Loucy (cell line): Measurements from ENCODE around the gene NOCT.

ENCODE experiments used
- H2AFZ ChIP-seq: fragments of 200-600 bp; sonication (generic); 2 replicates; pipeline ENCODE4 v1.6.0; 2016; ENCODE audit warnings: antibody characterized with exemption, mild to moderate bottlenecking, low read length, moderate library complexity
- H3F3A ChIP-seq: fragments of 200-600 bp; 2 replicates; pipeline ENCODE4 v1.6.0; 2016; ENCODE audit warnings: antibody characterized with exemption, low read depth, mild to moderate bottlenecking
- H3K27me3 ChIP-seq: fragments of 200-600 bp; sonication (generic); 2 replicates; pipeline ENCODE4 v1.6.1; 2014; ENCODE audit warnings: low read length, mild to moderate bottlenecking; ENCODE audit not compliant: insufficient read depth, poor library complexity, severe bottlenecking
- H3K36me3 ChIP-seq: fragments of 200-600 bp; sonication (generic); 2 replicates; pipeline ENCODE4 v1.6.1; 2016; ENCODE audit warnings: low read length; ENCODE audit not compliant: insufficient read depth
- H3K4me1 ChIP-seq: fragments of 200-600 bp; sonication (generic); 2 replicates; pipeline ENCODE4 v1.5.1; 2014; ENCODE audit warnings: low read length, mild to moderate bottlenecking; ENCODE audit not compliant: insufficient read depth, poor library complexity, severe bottlenecking
- H3K4me2 ChIP-seq: fragments of 200-600 bp; sonication (generic); 2 replicates; pipeline ENCODE4 v1.6.0; 2014; ENCODE audit warnings: antibody characterized with exemption, low read length, low read depth, mild to moderate bottlenecking; ENCODE audit not compliant: poor library complexity, severe bottlenecking
- H3K4me3 ChIP-seq: fragments of 200-600 bp; sonication (generic); 2 replicates; pipeline ENCODE4 v1.5.1; 2014; ENCODE audit warnings: low read length, mild to moderate bottlenecking, mixed read lengths; ENCODE audit not compliant: poor library complexity, severe bottlenecking
- H3K79me2 ChIP-seq: fragments of 200-600 bp; sonication (generic); 2 replicates; pipeline ENCODE4 v1.6.1; 2014; ENCODE audit warnings: low read length; ENCODE audit not compliant: insufficient read depth
- H3K9ac ChIP-seq: fragments of 200-600 bp; sonication (generic); 2 replicates; pipeline ENCODE4 v1.6.0; 2014; ENCODE audit warnings: mild to moderate bottlenecking, low read depth, low read length, moderate library complexity; ENCODE audit not compliant: poor library complexity, severe bottlenecking
- H3K9me2 ChIP-seq: fragments of 200-600 bp; sonication (generic); replicated peaks from 2 replicates; pipeline ENCODE4 v1.6.1; 2016; ENCODE audit warnings: low read depth, low read length, mixed read lengths
- H3K9me3 ChIP-seq: fragments of 200-600 bp; sonication (generic); 2 replicates; pipeline ENCODE4 v1.6.1; 2014; ENCODE audit warnings: mild to moderate bottlenecking, antibody characterized with exemption, low read length, low read depth; ENCODE audit not compliant: insufficient read depth
- H4K20me1 ChIP-seq: fragments of 200-600 bp; sonication (generic); 2 replicates; pipeline ENCODE4 v1.6.0; 2014; ENCODE audit warnings: antibody characterized with exemption, low read length, mild to moderate bottlenecking; ENCODE audit not compliant: insufficient read depth, poor library complexity, severe bottlenecking
- EZH2phosphoT487 ChIP-seq: fragments of 200-600 bp; IDR thresholded peaks from 2 replicates; pipeline ENCODE4 v1.6.1; 2018; ENCODE audit warnings: antibody characterized with exemption, mild to moderate bottlenecking, moderate library complexity, borderline replicate concordance
- TF ChIP-seq, protein P1 (sequence below): fragments of 200-600 bp; sonication (generic); conservative IDR thresholded peaks from 2 replicates; pipeline ENCODE4 v1.5.1; 2014; ENCODE audit warnings: mild to moderate bottlenecking, antibody characterized with exemption, low read length

Gene NOCT

DNA sequence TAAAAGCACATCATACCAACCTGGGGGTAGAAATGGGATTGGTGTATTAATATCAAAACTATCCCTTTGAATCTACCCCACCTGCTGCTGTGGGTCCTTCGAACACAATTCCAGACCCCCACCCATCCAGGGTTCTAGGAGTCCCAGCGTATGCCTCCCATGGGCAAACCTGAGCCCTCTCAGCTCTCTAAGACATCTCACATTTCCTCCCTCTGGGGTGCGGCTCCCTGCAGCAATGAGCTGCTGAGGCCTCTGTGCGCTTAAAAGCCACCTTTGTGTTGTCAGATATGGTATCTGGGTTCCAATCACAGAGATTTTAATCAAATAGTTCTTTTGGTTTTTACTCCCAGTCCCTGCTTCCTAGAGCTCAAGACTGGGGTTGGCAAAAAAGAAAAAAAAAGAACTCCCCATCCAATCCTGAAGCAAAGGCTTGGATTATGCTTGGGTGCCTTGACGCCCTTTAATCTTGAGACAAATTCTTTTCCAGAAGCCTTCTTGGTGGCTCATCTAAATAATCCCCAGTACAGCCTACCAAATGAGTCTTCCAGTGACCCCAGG lies 37.5 kb upstream of the NOCT start:
- Histone ChIP-seq H2AFZ (no peak overlapping the region), H3K4me2 (no peak overlapping the region), H3K4me3 (no peak overlapping the region), H3K9me3 (no peaks in the 10 kb centered on the region), H3K36me3 (no peaks in the 10 kb centered on the region), H3K27me3 (no peaks in the 10 kb centered on the region), H3K4me1 (no peaks in the 10 kb centered on the region), H3K9ac (no peak overlapping the region), H3K79me2 (no peaks in the 10 kb centered on the region), H3K9me2 (no peaks in the 10 kb centered on the region), H4K20me1 (no peaks in the 10 kb centered on the region), H3F3A (no peaks in the 10 kb centered on the region)
- TF ChIP-seq, protein P1, sequence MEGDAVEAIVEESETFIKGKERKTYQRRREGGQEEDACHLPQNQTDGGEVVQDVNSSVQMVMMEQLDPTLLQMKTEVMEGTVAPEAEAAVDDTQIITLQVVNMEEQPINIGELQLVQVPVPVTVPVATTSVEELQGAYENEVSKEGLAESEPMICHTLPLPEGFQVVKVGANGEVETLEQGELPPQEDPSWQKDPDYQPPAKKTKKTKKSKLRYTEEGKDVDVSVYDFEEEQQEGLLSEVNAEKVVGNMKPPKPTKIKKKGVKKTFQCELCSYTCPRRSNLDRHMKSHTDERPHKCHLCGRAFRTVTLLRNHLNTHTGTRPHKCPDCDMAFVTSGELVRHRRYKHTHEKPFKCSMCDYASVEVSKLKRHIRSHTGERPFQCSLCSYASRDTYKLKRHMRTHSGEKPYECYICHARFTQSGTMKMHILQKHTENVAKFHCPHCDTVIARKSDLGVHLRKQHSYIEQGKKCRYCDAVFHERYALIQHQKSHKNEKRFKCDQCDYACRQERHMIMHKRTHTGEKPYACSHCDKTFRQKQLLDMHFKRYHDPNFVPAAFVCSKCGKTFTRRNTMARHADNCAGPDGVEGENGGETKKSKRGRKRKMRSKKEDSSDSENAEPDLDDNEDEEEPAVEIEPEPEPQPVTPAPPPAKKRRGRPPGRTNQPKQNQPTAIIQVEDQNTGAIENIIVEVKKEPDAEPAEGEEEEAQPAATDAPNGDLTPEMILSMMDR: no peak
- no peak for TF ChIP-seq EZH2phosphoT487

DNA sequence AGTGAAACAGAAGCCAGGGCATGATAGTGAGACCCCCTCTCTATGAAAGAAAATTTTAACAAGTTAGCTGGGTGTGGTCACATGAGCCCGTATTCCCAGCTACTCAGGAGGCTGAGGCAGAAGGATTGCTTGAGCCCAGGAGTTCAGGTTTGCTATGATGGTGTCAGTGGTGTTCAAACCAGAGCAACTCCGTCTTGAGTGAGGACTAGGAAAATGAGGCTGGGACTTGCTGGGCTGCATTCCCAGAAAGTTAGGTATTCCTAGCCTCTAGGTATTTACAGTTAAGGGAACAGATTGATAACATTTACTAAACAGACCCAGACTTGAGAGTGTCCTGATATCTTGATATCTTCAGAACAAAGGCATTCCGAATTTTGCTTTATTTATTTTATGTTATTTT lies 37.0 kb upstream of the NOCT start:
- Histone ChIP-seq H3K9ac (no peak overlapping the region), H2AFZ (no peak overlapping the region), H3K4me2 (no peak overlapping the region), H3F3A (no peaks in the 10 kb centered on the region), H3K9me2 (no peaks in the 10 kb centered on the region), H3K27me3 (no peaks in the 10 kb centered on the region), H3K4me3 (no peak overlapping the region), H3K36me3 (no peaks in the 10 kb centered on the region), H3K9me3 (no peaks in the 10 kb centered on the region), H4K20me1 (no peaks in the 10 kb centered on the region), H3K79me2 (no peaks in the 10 kb centered on the region), H3K4me1 (no peaks in the 10 kb centered on the region)
- TF ChIP-seq, protein P1: no peak
- no peak for TF ChIP-seq EZH2phosphoT487

DNA sequence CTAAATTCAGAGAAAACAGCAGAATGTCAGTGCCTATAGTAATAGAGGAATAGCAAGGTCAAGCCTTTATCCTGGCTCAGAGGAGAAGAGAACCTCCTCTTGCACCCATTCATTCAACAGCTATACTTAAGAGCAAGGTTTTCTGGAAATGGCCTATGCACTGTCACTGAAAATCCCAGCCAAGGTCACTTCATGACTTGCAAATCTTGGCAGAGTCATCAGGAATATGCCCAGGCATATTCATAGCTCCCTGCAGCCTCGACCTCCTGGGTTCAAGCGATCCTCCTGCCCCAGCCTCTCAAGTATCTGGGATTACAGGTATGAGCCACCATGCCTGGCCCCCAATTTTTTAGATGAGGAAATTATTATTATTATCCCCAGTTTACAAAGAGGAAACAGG lies 35.8 kb upstream of the NOCT start:
- no peak overlapping the region for H3K4me2 ChIP-seq
- no peaks in the 10 kb centered on the region for H3K27me3 ChIP-seq
- H2AFZ ChIP-seq: no peak overlapping the region
- TF ChIP-seq, protein P1: no peak
- TF ChIP-seq EZH2phosphoT487: no peak
- no peaks in the 10 kb centered on the region for H3K36me3 ChIP-seq
- H4K20me1 ChIP-seq: no peaks in the 10 kb centered on the region
- H3K4me3 ChIP-seq: no peak overlapping the region
- H3K9me3 ChIP-seq: no peaks in the 10 kb centered on the region
- no peaks in the 10 kb centered on the region for H3F3A ChIP-seq
- no peaks in the 10 kb centered on the region for H3K4me1 ChIP-seq
- H3K79me2 ChIP-seq: no peaks in the 10 kb centered on the region
- no peak overlapping the region for H3K9ac ChIP-seq
- no peaks in the 10 kb centered on the region for H3K9me2 ChIP-seq
